G401 (cell line): ENCODE data around the gene DISP3. TPM values are rescaled to one million over a fixed set of nuclear protein-coding genes. Genes with fewer than 3 reads are reported as not detected.

Experiments used
- DNase-seq: peaks from one replicate; pipeline ENCODE4 v3.0.0-alpha.2; 2015; ENCODE audit warnings: low spot score
- in situ Hi-C: cut with HindIII; loops from 2 replicates; pipeline ENCODE4 v1.10.0; 2016; ENCODE audit warnings: low sequenced_read_pairs, mixed read lengths
- total RNA-seq: library from RNA; depleted of rRNA; stranded (reverse); fragments of >200 nt; shearing (Covaris generic); gene quantifications from 2 replicates; pipeline ENCODE4 v1.2.3, GENCODE V29; 2014

DISP3 gene
- total RNA-seq, 1 experiment from 2014 or later = not detected

DNA sequence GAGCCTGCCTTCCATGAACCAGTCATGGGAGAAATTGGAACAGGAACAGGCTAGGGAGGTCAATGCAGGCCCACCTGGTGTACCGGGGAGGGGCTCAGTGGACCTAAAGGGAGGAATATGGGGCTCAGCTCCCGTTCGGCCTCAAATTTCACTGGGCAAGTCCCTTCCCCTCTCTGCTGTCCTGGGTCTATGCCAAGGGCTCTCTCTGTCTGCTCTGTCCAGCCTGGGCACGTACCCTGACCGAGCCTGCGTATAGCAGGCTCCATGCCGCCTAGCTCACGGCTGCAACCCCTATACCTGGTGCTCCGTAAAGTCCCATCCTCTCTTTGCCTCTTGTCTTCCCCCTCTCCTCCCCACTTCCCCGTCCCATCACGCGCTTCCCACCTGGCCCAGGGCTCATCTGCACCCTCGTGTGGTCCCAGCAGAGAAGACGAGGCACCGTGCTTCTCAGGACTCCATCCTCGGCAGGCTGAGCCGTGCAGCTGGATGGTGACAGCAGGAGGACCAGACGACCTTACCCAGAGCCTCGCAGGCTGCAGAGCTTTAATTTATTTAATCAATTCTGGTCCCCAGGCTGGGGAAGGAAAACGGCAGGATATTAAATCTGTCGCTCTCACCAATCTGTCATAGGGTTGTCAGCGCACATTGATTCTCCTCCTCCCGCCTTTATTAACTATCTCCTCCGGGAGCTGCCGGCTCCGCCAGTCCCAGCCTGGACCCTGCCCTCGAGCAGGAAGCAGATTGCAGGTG is 25.0 kb upstream of the DISP3 start:
- DNase-seq = no peak
- in situ Hi-C loops = no loop called here

DNA sequence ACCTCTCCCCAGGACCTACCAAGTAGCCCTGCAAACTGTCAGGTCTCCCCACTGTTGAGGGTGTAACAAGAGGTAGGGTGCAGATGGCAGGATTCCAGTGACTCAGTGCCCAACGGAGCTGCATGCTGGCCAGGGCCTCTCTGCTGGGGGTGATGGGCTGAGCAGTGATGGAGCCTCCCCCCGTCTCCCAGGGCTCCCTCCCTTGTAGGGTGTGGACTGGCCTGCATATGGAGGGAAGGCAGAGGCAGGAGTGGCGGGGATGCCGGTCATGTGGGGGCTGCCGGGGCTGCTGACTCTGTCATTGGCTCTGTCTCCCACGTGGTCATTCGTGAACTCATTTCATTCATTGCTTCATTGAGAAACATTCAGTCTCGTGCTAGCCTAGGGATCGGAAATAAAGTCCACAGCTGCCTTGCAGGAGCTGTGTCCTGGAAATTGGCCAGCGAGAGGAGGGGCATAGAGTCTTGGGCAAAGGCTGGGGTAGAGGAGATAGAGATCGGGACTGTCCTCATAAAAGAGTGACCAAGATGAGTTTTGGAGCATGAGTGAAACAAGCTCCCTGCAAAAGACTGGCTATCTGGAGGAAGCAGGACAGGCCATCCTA is 22.9 kb upstream of the DISP3 start:
- in situ Hi-C loops = no loop called here
- no peak for DNase-seq

DNA sequence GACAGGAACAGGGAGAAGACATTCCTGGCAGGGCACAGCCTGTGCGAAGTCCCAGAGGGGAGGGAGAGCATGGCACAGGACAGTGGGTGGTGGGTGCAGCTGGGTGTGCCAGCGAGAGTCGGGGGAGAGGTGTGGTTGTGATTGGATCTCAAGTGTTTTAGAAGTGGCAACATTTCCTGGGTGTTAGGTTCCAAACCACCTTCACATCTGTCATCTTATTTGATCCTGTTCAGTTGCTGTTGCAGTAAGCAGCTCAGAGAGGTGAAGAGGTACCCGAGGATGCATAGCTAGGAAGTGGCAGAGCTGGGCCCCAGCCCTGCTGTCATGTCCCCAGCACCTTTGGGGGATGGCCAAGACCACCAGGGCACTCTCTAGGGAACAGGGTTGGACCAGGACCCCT is 22.0 kb upstream of the DISP3 start:
- in situ Hi-C loops = no loop called here
- DNase-seq = no peak

DNA sequence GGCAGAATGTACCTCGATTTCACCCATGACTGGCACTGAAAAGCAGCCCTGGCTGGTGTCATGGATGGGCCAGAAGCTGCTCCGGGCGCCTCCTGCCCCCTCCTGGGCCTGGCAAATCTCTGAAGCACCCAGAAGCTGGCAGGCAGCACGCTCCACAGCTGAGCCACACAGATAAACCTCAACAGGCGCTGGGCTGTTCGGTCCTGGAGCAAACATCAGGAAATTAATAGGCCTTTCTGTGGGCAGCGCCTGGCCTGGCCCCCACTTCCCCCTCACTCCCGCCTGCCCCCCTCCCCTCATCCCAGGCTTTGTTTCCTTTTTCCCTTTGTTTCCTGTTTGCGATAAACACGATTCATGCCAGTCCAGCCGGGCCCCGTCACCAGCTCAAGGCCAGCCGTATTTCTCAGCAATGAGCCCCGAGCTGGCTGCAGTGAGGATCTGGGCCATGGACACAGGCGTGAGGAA is 20.1 kb upstream of the DISP3 start:
- in situ Hi-C loops = no loop called here
- no peak for DNase-seq

DNA sequence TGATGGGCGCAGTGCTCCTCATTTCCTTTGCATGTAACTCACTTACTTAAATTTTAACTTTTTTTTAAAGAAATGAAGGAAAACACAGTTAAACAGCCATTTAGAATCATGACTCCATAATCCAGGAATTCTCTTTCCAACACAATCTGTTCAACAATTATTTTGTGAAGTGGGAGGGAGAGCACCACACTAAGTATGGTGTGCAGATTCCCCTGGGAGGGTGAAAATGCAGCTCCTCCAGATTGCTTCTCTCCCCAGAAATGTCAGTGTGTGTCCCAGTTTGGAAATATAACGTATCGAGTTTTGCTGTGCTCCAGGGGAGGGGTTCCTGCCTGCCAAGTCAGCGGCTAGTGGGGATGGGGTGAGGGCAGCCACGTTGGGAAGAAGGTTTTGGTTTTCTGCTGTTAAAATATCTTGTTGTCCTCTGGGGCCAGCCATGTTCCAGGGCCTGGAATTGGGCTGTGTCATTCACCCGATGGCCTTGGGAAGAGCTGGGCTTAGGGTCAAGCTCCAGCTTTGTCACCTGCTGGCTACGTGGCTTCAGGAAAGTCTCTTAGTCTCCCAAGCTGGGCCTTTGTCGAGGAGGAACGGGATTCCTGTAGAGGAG is 17.3 kb upstream of the DISP3 start:
- in situ Hi-C loops = no loop called here
- no peak for DNase-seq

DNA sequence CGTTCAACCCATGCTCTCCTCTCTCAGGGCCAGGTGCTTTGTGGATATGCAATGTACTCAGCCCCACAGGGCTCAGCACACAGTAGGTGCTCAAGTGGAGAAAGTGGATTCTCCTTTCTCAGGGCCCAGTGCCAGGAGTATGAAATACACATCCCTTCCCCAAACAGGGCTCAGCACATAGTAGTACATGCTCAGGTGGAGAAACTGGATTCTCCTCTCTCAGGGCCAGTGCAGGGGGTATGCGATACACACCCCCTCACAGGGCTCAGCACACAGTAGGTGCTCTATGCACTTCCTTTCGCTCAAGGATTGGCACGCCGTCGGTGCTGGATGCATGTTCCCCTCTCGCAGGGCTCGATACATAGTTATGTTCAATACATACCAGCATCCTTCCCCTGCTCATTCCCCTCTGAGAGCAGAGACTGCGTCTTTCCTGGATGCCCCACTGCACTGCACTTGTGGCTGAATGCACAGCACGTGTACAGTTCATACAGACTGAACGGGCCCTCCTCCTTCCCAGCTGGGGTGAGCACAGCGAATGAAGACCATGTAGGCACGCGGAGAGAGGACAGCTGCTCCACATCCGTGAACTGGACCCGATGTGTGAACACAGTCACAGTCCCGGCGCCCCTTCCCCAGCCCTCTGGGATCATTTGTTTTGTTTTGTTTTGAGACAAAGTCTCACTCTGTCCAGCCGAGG is 16.6 kb upstream of the DISP3 start:
- in situ Hi-C loops = no loop called here

DNA sequence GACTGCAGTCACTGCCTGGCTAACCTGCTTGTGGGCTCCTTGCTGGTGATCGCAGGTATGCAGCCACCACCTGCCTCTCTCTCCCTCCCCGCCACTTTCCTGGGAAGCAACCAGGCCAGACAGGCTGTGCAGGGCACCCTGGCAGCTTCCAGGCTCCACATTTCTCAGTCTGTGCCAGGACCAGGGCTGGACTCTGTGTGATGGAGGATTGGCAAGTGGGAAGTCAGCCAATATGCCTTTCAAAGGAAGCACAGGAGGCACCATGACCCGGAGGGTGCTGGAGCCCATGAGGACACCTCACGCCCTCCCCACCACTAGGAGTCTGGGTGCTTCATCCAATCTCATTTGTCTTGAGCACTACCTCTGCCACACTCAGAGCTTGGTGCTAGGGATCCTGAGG is 15.8 kb upstream of the DISP3 start:
- in situ Hi-C loops = no loop called here
- DNase-seq = peak; percentile 23

More for the DNA sequence above, 16.6 kb upstream of the DISP3 start:
- no peak for DNase-seq

DNA sequence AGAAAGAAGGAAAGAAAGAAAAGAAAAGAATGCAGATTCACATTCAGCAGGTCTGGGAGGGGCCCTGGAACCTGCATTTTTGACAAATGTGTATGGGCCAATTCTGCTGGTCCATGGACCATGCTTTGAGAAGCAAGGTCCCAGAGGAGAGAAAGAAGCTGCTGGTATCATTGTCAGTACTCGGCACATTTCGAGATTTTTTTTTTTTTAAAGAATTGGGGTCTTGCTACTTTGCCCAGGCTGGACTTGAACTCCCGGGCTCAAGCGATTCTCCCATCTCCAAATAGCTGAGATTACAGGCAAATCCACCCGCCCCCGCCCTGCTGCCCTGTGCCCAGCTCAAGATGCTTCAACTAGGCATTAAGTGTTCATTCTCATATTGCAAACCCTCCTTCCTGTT is 13.6 kb upstream of the DISP3 start:
- in situ Hi-C loops = no loop called here
- DNase-seq = no peak

DNA sequence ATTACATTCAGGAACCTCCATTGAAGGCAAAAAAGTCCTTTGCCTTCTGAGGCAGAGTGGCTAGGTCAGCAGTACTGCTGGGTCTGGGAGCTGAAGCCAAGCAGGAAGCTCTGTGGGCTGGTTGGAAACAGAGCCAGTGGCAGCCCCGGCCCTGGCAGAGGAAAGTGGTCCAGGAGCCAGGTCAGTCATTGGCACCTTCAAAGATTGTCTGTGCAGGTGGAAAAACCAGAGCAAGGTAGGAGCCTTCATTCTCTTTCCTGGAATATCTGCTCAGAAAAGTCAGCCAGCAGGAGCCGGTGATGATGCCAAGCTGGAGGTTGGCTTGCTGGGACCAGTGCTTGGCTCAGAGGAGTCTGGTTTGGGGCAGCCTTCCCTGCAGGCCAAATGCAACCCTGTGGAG is 12.5 kb upstream of the DISP3 start:
- in situ Hi-C loops = no loop called here
- peak; percentile 98 for DNase-seq

DNA sequence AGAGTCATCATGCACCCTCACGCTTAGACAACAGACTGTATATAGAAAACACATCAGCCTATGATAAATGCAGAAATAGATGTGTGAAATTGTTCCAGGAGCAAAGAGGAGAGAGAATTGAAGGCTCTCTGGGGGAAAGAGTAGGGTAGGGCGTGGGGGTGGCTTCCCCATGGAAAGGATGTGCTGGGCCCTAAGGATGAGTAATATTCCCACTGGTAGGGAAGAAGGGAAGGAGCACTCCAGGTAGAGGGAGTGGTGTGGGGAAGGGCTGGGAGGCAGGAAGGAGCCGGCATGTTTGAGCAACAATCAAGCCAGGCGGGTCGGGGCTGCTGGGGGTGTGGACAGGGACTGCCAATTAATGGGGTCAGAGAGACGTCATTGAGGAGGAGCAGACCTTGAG is 10.1 kb upstream of the DISP3 start:
- no peak for DNase-seq
- in situ Hi-C loops = no loop called here

DNA sequence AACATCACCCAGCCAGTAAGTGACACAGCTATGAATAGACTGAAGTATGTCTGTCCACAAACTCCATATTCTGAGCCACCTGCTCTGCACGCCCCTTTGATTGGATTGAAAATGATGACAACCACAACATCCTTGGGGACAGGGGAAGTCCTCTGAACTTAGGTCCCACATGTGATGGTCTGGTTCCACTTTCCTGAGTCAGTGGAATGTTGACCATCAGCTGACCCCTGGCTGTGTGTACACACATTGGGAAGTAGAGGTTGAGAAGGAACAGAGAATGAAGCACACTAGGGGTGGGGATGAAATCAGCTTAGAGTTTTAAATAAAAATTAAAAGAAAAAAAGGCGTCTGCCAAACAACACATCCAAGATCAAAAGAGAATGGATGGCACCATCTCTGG is 8.0 kb upstream of the DISP3 start:
- DNase-seq = no peak
- in situ Hi-C loops = no loop called here

DNA sequence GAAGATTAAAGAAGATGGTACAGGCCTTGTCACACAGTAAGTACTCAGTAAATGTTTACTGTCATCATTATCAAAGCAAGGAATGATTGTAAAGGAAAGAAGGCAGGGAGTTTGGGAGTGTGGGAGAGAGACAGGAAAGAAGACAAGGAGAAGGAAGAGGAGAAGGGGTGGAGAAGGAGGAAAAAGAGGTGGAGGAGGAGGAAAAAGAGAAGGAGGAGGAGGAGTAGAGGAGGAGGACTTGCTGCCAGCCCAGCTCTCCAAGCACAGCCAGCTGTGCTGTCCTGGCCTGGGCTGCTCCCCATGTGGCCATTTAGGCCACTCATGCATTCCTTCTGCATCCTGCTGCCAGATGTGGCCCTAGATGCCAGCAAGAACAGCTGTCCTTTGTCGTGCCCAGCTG is 7.5 kb upstream of the DISP3 start:
- in situ Hi-C loops = no loop called here
- no peak for DNase-seq

DNA sequence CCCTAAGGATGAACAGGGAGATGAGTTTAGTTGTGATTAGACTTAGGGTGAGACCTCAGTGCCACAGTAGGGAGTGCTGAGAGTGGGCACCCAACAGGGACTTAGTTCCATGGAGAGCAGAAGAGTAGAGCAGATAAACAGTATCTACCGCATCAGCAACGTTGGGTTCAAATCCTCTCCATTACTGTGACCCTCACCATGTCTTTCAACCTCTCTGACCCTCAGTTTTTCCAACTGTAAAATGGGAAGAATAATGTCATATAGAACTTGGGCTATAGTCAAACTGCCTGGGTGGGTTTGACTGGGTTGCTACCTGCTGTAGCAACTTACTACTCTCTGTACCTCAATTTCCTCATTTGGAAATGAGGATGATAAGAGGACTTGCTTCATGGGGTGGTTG is 6.7 kb upstream of the DISP3 start:
- DNase-seq = no peak
- in situ Hi-C loops = no loop called here

DNA sequence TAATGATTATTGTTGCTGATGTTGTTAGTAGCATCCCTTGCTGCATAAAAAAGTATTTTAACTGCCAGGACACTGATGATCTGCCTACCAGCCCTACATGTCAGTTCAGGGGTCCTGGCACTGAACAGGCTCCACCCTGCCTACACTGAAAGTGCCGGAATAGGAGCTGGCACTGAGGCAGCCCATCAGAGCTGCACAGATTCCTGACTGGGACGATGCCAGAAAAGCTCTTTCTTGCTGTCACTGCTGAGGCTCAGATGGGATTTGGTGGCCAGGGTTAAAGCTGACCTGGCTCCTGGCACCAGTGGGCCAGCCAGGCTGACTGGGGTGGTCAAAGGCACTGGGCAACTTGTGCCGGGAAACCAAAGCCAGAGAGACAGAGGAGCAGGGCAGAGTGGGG is 6.2 kb upstream of the DISP3 start:
- DNase-seq = peak; percentile 16
- in situ Hi-C loops = no loop called here

DNA sequence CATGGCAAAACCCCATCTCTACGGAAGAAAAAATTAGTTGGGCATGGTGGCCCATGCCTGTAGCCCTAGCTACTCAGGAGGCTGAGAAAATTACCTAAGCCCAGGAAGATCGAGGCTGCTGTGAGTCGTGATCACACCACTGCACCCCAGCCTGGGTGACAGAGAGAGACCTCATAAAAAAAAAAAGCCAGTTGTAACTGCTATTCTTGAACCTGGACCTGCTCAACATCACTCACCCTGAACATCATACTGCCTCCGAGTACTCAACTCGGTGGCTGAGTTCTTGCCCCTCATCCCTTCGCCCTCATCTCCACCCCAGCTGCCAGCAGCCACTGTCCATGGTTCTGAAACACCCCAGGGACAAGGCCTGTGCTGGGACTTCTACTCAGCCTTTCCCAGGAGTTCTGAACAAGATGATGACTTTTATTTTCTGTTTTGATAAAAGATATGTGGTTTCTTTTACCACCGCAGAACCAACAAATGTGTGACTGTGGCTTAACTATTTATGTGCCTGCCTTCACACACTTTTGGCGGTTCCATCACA is 5.4 kb upstream of the DISP3 start:
- in situ Hi-C loops = no loop called here
- DNase-seq = no peak

DNA sequence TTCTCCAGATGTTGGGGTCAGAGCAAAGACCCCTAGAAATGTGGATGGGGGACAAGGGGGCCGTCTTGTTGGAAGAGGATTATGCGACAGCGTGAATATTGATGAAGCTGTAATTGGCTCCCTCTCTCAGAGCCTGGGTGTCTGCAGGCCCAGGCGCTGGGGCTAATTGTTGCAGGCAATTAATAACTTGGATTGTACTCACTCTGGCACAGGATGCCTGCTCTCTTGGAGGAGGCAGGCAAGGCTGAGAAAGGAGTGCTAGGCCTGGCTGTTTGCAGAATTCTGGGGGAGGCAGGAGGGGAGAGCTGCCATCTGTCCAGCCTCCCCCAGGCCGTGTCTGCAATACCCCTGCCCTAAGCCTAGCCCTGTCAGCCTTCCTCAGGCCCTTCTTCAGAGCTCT is 4.1 kb upstream of the DISP3 start:
- in situ Hi-C loops = loop anchor here (25.0 kb wide), 1 partner anchor 162 kb away; no protein-coding TSS in a partner anchor
- DNase-seq = no peak

DNA sequence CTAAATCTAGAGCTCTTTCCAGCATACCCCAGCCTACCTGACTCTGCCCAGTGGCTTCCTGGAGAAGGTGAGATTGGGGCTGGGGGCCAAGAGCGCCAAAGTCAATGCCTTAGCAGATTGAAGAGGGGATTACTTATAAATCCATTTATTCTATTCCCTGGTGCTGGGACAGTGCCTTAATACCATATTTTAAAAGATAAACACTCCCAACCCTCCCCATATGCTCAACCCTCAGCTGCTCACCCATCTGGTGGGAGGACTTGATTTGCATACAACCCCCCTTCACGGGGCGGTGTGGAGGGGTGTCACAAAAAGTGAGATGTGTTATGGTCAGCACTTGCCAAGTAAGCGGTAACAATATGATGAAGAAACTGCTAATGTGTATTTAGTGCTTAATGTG is 3.2 kb upstream of the DISP3 start:
- in situ Hi-C loops = loop anchor here (25.0 kb wide), 1 partner anchor 162 kb away; no protein-coding TSS in a partner anchor
- no peak for DNase-seq

DNA sequence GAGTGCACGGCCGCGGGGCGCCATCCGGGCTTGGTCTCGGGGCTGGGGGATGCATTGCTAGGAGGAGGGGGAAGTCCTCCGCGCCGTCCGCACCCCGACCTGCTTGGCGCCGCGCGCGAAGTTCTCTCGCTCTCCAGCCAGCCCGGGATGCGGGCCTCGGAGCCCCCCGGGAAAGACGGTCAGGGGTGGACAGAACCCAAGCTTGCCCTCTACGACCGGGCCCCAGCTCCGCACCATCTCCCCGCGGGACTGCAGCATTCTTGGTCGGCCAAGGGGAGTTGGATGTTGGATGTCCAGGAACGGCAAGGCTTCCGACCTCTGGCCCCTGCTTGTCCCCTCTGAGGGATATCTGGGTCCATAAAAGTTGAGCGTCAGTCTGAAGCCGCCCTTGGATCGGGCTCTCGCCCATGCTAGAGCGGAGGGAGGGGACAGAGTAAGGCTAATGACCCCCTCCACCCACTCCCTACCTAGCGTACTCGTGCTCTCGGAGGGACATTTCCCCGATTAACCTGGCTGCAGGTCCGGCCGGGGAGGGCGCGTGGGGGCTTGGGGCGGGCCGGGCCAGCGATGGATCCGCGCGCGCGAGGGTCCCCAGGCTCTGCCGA is 522 bp downstream of the DISP3 start:
- in situ Hi-C loops = loop anchor here (25.0 kb wide), 1 partner anchor 158 kb away; no protein-coding TSS in a partner anchor
- no peak for DNase-seq

DNA sequence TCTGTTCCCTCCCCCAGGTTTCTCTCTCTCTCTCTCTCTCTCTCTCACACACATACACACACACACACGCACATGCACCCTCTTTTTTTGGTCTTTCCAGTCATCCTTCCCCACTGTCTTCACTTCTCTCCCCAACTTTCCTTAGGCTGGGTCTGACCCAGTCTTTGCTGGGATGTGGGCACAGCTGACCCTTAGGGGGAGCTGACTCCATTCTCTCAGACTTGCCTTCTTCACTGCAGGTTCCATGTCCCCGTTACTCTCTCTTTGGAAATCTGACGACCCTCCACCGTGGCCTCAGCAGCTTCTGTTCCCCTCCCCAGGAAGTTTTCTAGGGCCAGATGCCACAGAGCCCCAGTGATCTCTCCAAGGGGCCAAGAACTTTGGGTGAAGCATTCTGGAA is 2.1 kb downstream of the DISP3 start:
- in situ Hi-C loops = loop anchor here (25.0 kb wide), 1 partner anchor 156 kb away; no protein-coding TSS in a partner anchor

More for the DNA sequence above, 2.1 kb downstream of the DISP3 start:
- no peak for DNase-seq
